ENCODE data around the gene MTG2.

The MTG2 gene

DNA sequence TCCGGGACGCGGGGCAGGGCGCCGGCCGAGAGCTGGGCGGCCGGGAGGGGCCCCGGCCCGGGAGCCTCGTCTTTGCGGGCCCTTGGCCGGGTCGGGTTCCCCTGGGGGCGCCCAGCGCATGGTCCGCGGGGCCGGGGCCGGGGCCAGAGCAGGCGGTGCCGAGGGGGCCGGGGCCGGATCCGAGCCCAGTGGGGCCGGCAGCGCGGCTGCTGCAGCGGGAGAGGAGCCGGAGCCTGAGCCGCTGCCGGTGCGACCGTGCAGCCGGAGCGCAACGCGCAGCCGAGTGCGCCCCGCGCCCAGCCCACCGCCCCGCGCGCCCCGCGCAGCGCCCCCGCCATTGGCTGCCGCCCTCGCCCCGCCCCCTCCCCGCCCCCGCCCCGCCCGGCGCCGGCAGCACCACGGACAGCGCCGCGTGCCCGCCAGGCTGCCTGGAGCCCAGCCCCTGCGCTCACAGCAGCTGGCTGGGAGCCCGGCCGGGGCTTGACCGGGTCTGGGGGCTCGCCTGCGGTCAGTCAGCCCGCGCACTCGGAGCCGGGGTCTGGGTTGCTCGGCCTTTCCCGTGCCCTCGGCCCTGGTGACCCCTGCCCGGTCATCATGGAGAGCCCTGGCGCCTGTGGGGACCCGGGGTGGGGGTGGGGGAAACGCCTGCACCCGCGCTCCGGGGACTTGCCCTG is 37.3 kb downstream of the MTG2 start, which contains the start of gene HRH3:
Gene HRH3 (minus strand): TSS at position 287 of the 674 bp plus-strand sequence. CDS start 308 bp downstream, outside the sequence.
- DNase-seq (ENCODE audit: low read depth in 3 of 3), result peak in 1 of 3 experiments; percentile 18

GRCh38 chr20:62220666-62221568 is 38.1 kb downstream of the MTG2 start:
- no peak for DNase-seq (ENCODE audit: low read depth in 3 of 3)

- no peak for DNase-seq (ENCODE audit: low read depth in 3 of 3)
These were observed 39.5 kb downstream of the MTG2 start for GRCh38 chr20:62222266-62222850.

GRCh38 chr20:62222972-62223371 is 40.1 kb downstream of the MTG2 start:
- no peak for DNase-seq (ENCODE audit: low read depth in 3 of 3)

- no peak for DNase-seq (ENCODE audit: low read depth in 3 of 3)
These were observed 40.7 kb downstream of the MTG2 start for GRCh38 chr20:62223571-62223970.

GRCh38 chr20:62224113-62224855 is 41.5 kb downstream of the MTG2 start:
- no peak for DNase-seq (ENCODE audit: low read depth in 3 of 3)

DNA sequence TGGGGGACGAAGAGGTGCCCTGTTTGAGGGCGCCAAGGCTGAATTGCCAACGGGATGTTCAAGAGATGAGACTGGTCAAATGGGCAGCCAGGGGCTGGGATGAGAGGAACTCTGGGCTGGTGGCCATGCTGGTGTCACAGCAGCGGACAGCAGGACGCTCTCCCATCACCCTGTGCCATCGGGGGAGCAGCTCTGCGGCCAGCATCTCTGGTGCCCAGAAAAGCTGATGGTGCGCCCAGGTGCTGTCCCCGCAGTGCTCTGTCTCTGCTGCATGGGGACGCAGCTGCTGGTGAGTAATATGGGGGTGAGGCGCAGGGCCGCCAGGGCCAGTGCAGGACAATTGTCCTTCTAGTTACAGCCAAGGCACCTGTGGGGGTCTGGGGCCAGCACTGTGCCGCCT is 42.2 kb downstream of the MTG2 start:
- DNase-seq (ENCODE audit: low read depth in 3 of 3), result no peak

GRCh38 chr20:62225820-62226635 is 43.2 kb downstream of the MTG2 start:
- no peak for DNase-seq (ENCODE audit: low read depth in 3 of 3)

- DNase-seq (ENCODE audit: low read depth in 3 of 3), result no peak
These were observed 44.1 kb downstream of the MTG2 start for GRCh38 chr20:62226707-62227590.

- no peak for DNase-seq (ENCODE audit: low read depth in 3 of 3)
These were observed 44.8 kb downstream of the MTG2 start for GRCh38 chr20:62227591-62227976.

GRCh38 chr20:62227977-62228958 is 45.4 kb downstream of the MTG2 start:
- DNase-seq (ENCODE audit: low read depth in 3 of 3), result no peak

DNA sequence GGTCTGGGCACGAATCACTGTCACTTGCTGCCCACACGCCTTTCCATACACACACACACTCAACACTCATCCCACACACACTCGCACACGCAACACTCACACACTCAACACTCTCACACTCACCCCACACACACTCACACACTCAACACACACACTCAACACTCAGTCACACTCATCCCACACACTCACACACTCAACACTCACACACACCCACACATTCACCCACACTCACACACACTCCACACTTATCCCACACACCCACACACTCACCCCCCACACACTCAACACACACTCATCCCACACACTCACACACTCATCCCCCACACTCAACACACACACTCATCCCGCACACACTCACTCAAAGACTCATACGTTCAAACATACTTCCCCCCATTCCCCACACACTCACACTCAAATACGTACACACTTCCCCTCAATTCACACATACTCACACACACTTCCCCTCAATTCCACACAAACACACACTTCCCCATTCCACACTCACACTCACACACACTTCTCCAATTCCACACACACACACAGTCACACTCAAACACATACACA is 46.2 kb downstream of the MTG2 start:
- no peak for DNase-seq (ENCODE audit: low read depth in 3 of 3)

DNA sequence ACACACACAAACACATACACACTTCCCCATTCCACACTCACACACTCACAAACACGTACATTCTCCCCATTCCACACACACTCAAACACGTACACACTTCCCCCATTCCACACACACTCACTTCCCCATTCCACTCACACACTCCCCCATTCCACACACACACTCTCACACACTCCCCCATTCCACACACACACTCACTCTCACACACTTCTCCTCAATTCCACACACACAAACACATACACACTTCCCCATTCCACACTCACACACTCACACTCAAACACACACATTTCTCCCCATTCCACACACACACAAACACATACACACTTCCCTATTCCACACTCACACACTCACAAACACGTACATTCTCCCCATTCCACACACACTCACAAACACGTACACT is 46.8 kb downstream of the MTG2 start:
- DNase-seq (ENCODE audit: low read depth in 3 of 3), result no peak

DNA sequence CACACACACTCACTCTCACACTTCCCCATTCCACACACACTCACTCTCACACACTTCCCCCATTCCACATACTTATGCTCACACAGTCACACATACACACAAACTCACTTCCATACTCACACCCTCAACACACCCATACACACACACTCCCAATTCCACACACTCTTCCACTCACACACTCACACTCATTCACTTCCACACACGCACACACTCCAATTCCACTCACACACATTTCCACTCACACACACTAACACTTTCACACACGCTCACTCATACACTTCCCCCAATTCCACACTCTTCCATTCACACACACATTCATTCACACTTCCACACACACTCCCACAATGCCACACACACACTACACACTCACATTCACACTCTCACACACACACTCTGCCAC is 47.4 kb downstream of the MTG2 start:
- DNase-seq (ENCODE audit: low read depth in 3 of 3), result no peak

DNA sequence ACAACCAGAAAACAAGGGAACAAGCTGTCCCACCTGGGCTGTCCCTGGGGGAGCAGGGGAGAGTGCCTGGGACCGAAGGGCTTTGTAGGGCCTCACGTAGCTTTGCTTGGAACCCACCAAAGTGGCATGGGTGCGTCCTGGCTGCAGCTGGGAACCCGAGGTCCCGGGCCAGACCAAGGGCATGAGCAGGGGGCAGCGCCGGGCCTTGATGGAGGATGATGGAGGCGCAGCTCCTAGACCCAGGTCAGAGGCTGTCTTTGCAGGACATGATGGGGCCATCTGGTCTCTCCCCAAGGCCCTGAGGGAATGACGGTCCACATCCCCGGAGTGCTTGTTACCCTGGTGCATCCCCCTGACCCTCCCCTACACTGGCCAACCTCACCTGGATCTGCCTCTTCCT is 47.9 kb downstream of the MTG2 start:
- DNase-seq (ENCODE audit: low read depth in 3 of 3), result no peak

- DNase-seq (ENCODE audit: low read depth in 3 of 3), result no peak
These were observed 48.5 kb downstream of the MTG2 start for GRCh38 chr20:62231292-62231691.

DNA sequence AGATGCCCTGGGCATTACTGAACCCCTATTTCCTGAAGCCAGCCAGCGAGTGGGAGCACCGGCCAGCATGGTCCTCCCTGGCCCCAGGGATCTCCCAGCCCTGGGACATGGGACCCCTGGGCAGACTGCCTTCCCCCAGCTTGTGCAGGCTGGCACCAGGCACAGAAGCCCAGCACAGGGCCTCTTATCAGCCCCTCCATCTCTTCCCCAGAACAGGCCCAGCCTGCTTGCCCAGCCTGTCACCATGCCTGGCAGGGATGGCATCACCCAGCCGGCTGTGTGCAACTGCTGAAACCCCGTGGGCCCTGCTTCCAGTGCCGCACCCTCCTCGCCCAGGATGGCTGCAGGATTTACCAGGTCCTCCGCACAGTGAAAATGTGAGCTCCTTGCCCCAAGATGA is 49.4 kb downstream of the MTG2 start:
- no peak for DNase-seq (ENCODE audit: low read depth in 3 of 3)

Measured in stimulated activated CD4-positive, alpha-beta T cell treated with anti-CD3 and anti-CD28 coated beads, TNF-alpha, amount 100 ng/mL, for 4 hours (primary cell).